PFSK-1 (cell line): ENCODE results near the gene RTP5.

Experiments
- POLR2AphosphoS5 ChIP-seq: IDR thresholded peaks from 2 replicates; pipeline ENCODE4 v1.6.1; 2012; ENCODE audit warnings: low read depth, mild to moderate bottlenecking, control low read depth, low read length, moderate library complexity
- SIN3A ChIP-seq: IDR thresholded peaks from 2 replicates; pipeline ENCODE4 v1.6.1; 2012; ENCODE audit warnings: mild to moderate bottlenecking, low read length, moderate library complexity, borderline replicate concordance; ENCODE audit not compliant: insufficient read depth
- TAF1 ChIP-seq: IDR thresholded peaks from 2 replicates; pipeline ENCODE4 v1.6.1; 2012; ENCODE audit warnings: low read length, control low read depth, borderline replicate concordance; ENCODE audit not compliant: insufficient read depth
- TF ChIP-seq, protein P1 (sequence below), 2 experiments: IDR thresholded peaks; 2 replicates each; pipeline versions ENCODE4 v1.6.1 to v1.8.0; 2011 to 2012; ENCODE audit warnings: low read depth in 2 of 2, low read length in 2 of 2, control low read depth in 1 of 2, inconsistent platforms in 1 of 2, mild to moderate bottlenecking in 1 of 2, moderate library complexity in 1 of 2; ENCODE audit not compliant: insufficient read depth in 1 of 2

GRCh38 chr2:241833101-241833663 is 36.3 kb upstream of the RTP5 start:
- TF ChIP-seq POLR2AphosphoS5 (no peak), TAF1 (no peak), SIN3A (no peak)
- TF ChIP-seq, protein P1, sequence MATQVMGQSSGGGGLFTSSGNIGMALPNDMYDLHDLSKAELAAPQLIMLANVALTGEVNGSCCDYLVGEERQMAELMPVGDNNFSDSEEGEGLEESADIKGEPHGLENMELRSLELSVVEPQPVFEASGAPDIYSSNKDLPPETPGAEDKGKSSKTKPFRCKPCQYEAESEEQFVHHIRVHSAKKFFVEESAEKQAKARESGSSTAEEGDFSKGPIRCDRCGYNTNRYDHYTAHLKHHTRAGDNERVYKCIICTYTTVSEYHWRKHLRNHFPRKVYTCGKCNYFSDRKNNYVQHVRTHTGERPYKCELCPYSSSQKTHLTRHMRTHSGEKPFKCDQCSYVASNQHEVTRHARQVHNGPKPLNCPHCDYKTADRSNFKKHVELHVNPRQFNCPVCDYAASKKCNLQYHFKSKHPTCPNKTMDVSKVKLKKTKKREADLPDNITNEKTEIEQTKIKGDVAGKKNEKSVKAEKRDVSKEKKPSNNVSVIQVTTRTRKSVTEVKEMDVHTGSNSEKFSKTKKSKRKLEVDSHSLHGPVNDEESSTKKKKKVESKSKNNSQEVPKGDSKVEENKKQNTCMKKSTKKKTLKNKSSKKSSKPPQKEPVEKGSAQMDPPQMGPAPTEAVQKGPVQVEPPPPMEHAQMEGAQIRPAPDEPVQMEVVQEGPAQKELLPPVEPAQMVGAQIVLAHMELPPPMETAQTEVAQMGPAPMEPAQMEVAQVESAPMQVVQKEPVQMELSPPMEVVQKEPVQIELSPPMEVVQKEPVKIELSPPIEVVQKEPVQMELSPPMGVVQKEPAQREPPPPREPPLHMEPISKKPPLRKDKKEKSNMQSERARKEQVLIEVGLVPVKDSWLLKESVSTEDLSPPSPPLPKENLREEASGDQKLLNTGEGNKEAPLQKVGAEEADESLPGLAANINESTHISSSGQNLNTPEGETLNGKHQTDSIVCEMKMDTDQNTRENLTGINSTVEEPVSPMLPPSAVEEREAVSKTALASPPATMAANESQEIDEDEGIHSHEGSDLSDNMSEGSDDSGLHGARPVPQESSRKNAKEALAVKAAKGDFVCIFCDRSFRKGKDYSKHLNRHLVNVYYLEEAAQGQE (IDR thresholded peaks at IDR 0.05; ENCODE audit: insufficient read depth in 1 of 2, low read depth in 2 of 2, low read length in 2 of 2) = 0 out of 4 replicates have a peak, but pooled peaks of 1 of the 2 experiments have one; percentile 14
